Measurements from ENCODE around the gene ALPL. TPM values are rescaled to one million over a fixed set of nuclear protein-coding genes. Genes with fewer than 3 reads are reported as not detected.

The ALPL gene
- total and polyA plus RNA-seq, 9 of the 15 experiments (the other 6 are each of a cell fraction or from before 2014, with no cell fraction given) = 0.04 to 0.38 (median 0.18) TPM; not detected in 4

- DNase-seq (ENCODE audit: extremely low read depth in 1 of 4, low spot score in 3 of 4) (no peak), FAIRE-seq (no peak), ATAC-seq (no peak)
- no peaks in the 10 kb centered on the region for H3K9me3 ChIP-seq (replicated peaks; ENCODE audit: control insufficient read depth, insufficient read depth, low read depth, low read length)
- ChIA-PET POLR2A (interaction anchor here (0.6 to 2.3 kb wide), 4 partner anchors 9 to 20 kb away, joined by 3 to 12 read pairs (median 4); no protein-coding TSS in a partner anchor), CTCF (ENCODE audit: low intra/inter-chr PET ratio) (no interaction called here)
- no peaks in the 10 kb centered on the region for H3K27me3 ChIP-seq (ENCODE audit: control insufficient read depth in 2 of 2, insufficient read depth in 2 of 2, low read length in 2 of 2)
- peak overlapping the region; percentile 64 for H3K4me2 ChIP-seq (ENCODE audit: insufficient read depth, low read length)
- peak overlapping the region; percentile 74 for H3K27ac ChIP-seq (ENCODE audit: extremely low read depth, low read depth, low read length)
- no TSS peak for BruUV-seq (replicated peaks)
- H3K36me3 ChIP-seq (ENCODE audit: control insufficient read depth, insufficient read depth, low read length) = peaks cover 39% of the 10 kb centered on the region
- in situ Hi-C loops (cut with MboI) = no loop called here
- H3K4me3 ChIP-seq = no peak overlapping the region
- peak overlapping the region; percentile 61 to 87; a peak in 3 of 4 replicates for H3K9ac ChIP-seq (ENCODE audit: insufficient read depth in 1 of 2, low read depth in 2 of 2, low read length in 2 of 2)
- WGBS (ENCODE audit: insufficient coverage, low coverage, missing lambda C conversion rate) = 24% methylated on average over 7 of the region's 7 CpGs
- H3K79me2 ChIP-seq (ENCODE audit: control insufficient read depth, insufficient read depth, low read length) = peaks cover 31% of the 10 kb centered on the region
- H2AFZ ChIP-seq (ENCODE audit: low read depth, low read length) = peak overlapping the region; percentile 73
- no peaks in the 10 kb centered on the region for H4K20me1 ChIP-seq (replicated peaks; ENCODE audit: control insufficient read depth, insufficient read depth, low read length)
- intact Hi-C loops (cut with micrococcal nuclease) = no loop called here
- H3K9me1 ChIP-seq (ENCODE audit: control insufficient read depth, insufficient read depth, low read length) = peaks cover 4% of the 10 kb centered on the region
- H3K4me1 ChIP-seq (replicated peaks in 1 of 2; ENCODE audit: control insufficient read depth in 2 of 2, insufficient read depth in 2 of 2, low read length in 2 of 2) = peaks cover 38 to 78% of the 10 kb centered on the region in 2 experiments
- 0 out of 2 replicates have a peak, but pooled peaks have one; percentile 35 for TF ChIP-seq EP300 (IDR thresholded peaks at IDR 0.05; ENCODE audit: low read length)
- no peak for TF ChIP-seq DACH1 (IDR thresholded peaks at IDR 0.05; ENCODE audit: partially characterized antibody)
- TF ChIP-seq STAG1 (CRISPR knock-in tag; IDR thresholded peaks at IDR 0.05; ENCODE audit: borderline replicate concordance) = no peak
- 0 out of 2 replicates have a peak, but pooled peaks have one; percentile 1 for TF ChIP-seq TEAD4 (IDR thresholded peaks at IDR 0.05; ENCODE audit: low read length)
- no peak for TF ChIP-seq TEAD4 (CRISPR knock-in tag; IDR thresholded peaks at IDR 0.05; ENCODE audit: borderline replicate concordance)
- TF ChIP-seq, protein P1, sequence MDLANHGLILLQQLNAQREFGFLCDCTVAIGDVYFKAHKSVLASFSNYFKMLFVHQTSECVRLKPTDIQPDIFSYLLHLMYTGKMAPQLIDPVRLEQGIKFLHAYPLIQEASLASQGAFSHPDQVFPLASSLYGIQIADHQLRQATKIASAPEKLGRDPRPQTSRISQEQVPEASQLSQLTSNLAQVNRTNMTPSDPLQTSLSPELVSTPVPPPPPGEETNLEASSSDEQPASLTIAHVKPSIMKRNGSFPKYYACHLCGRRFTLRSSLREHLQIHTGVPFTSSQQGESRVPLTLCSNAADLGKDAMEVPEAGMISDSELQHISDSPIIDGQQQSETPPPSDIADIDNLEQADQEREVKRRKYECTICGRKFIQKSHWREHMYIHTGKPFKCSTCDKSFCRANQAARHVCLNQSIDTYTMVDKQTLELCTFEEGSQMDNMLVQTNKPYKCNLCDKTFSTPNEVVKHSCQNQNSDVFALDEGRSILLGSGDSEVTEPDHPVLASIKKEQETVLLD (IDR thresholded peaks at IDR 0.05) = peak; percentile 65; the same call in 1 of the 2 replicates
- TF ChIP-seq TAL1 (IDR thresholded peaks at IDR 0.05) = 0 out of 2 replicates have a peak, but pooled peaks have one; percentile 8
- 0 out of 2 replicates have a peak, but pooled peaks have one; percentile 17 for TF ChIP-seq GABPB1 (CRISPR knock-in tag; IDR thresholded peaks at IDR 0.05)
- 0 out of 2 replicates have a peak, but pooled peaks have one; percentile 55 for TF ChIP-seq SMARCE1 (IDR thresholded peaks at IDR 0.05)
- no peak for TF ChIP-seq JUNB (CRISPR knock-in tag; conservative IDR thresholded peaks at IDR 0.05)
- TF ChIP-seq POLR2B (IDR thresholded peaks at IDR 0.05; ENCODE audit: low read depth, partially characterized antibody) = no peak
- 0 out of 2 replicates have a peak, but pooled peaks have one; percentile 6 for TF ChIP-seq ZNF592 (IDR thresholded peaks at IDR 0.05)
- no peak for TF ChIP-seq ZNF408 (CRISPR knock-in tag; IDR thresholded peaks at IDR 0.05; ENCODE audit: low read depth)
- TF ChIP-seq KAT7 (CRISPR knock-in tag; IDR thresholded peaks at IDR 0.05; ENCODE audit: borderline replicate concordance) = no peak
- TF ChIP-seq ARNT (IDR thresholded peaks at IDR 0.05) = 0 out of 4 replicates have a peak, but pooled peaks of 1 of the 2 experiments have one; percentile 27
- peak in 1 of 2 experiments; percentile 1; a peak in 1 of 4 replicates for TF ChIP-seq FOXK2 (conservative IDR thresholded peaks at IDR 0.05 in 1 of 2, IDR thresholded peaks at IDR 0.05 in 1 of 2; ENCODE audit: low read depth in 2 of 2)
Observed at GRCh38 chr1:21619375-21619947, 110.2 kb downstream of the ALPL start.
